ENCODE data around the gene PDSS2. TPM values are rescaled to one million over a fixed set of nuclear protein-coding genes. Genes with fewer than 3 reads are reported as not detected.

The PDSS2 gene
- total and polyA plus RNA-seq, 2 of the 4 experiments (the other 2 are of a cell fraction): 8.6 to 9.2 TPM

DNA sequence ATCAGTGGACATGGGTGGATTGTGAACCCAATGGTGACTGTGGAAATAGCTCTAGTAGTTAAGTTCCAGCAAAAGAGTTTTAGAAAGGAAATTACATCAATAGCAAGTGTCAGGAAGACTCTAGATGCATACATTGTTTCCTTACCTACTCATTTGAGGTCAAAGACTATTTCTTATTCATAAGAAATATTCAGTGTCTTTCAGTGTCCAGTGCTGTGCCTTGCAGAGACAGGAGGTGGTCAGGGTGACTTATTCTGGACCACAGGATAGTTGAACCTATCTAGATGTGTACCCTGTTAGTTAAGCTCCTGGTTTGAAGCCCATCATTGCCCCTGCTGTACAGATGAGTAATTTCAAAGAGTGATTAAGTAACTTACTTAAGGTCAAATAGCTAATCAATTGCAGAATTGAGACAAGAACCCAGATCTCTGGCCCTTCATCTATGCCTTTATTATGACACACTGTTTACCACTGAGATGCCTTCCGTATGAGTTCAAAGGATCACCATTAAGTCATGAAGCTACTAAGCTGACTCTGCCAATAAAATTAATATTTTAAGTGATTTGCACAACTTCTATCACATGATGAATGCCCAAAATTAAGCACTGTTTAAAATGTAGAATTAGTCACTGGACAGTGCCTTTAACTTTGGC, 136.1 kb downstream of the PDSS2 start:
- Histone ChIP-seq H2AK5ac (ENCODE audit: low read depth, low read length) (no peak overlapping the region), H2BK20ac (ENCODE audit: low read depth, low read length) (no peak overlapping the region), H2BK120ac (ENCODE audit: low read depth, low read length) (no peak overlapping the region), H3K4me2 (ENCODE audit: low read depth, low read length) (no peak overlapping the region), H3K56ac (ENCODE audit: extremely low read depth, insufficient read depth, low read length) (no peak overlapping the region), H3K14ac (replicated peaks; ENCODE audit: low read depth, low read length) (no peak overlapping the region), H3K23ac (ENCODE audit: low read depth, low read length) (no peak overlapping the region), H3K79me1 (ENCODE audit: low read depth in 1 of 2, low read length in 2 of 2) (no peaks in the 10 kb centered on the region; a peak in 1 of 4 replicates), H3K4ac (ENCODE audit: low read depth, low read length) (no peak overlapping the region), H3K18ac (ENCODE audit: low read depth, low read length) (no peak overlapping the region), H4K20me1 (ENCODE audit: insufficient read depth, low read length) (no peaks in the 10 kb centered on the region), H3K9me1 (ENCODE audit: insufficient read depth, low read length) (no peaks in the 10 kb centered on the region), H3K36me3 (ENCODE audit: control insufficient read depth, insufficient read depth, low read length) (no peaks in the 10 kb centered on the region), H3K4me1 (ENCODE audit: control insufficient read depth, insufficient read depth, low read length) (peaks cover 2% of the 10 kb centered on the region; the same call in 1 of the 2 replicates), H3K27me3 (ENCODE audit: control insufficient read depth, insufficient read depth, low read length) (no peaks in the 10 kb centered on the region), H4K91ac (ENCODE audit: insufficient read depth, low read depth, low read length) (no peak overlapping the region), H2AFZ (replicated peaks; ENCODE audit: low read length, poor library complexity) (no peak overlapping the region), H4K8ac (ENCODE audit: low read depth in 2 of 2, low read length in 2 of 2) (no peak overlapping the region), H3K4me3 (ENCODE audit: insufficient read depth, low read depth, low read length) (no peak overlapping the region), H3K9me3 (ENCODE audit: control insufficient read depth, insufficient read depth, low read length) (no peaks in the 10 kb centered on the region), H3K27ac (ENCODE audit: insufficient read depth, low read length) (no peak overlapping the region), H4K5ac (ENCODE audit: low read depth, low read length) (no peak overlapping the region), H2BK15ac (ENCODE audit: low read depth, low read length) (no peak overlapping the region), H2BK5ac (ENCODE audit: low read depth, low read length, poor library complexity, severe bottlenecking) (no peak overlapping the region), H2AK9ac (replicated peaks; ENCODE audit: low read depth, low read length, poor library complexity) (no peak overlapping the region), H3K9ac (ENCODE audit: low read depth, low read length) (no peak overlapping the region)
- in situ Hi-C loops (cut with MboI; ENCODE audit: low sequenced_read_pairs) (no loop called here), dilution Hi-C loops (cut with HindIII; ENCODE audit: low sequenced_read_pairs, unreplicated experiment) (no loop called here), intact Hi-C loops (cut with micrococcal nuclease) (loop anchor here (10.0 kb wide), 1 partner anchor 188 kb away; no protein-coding TSS in a partner anchor)
- no TSS peak for BruUV-seq (replicated peaks)
- TF ChIP-seq CEBPB (IDR thresholded peaks at IDR 0.05; ENCODE audit: low read depth, low read length) (peak; percentile 52), SMC3 (IDR thresholded peaks at IDR 0.05; ENCODE audit: low read depth, low read length) (no peak)
- DNase-seq: peak; percentile 66
- ChIA-PET POLR2A (ENCODE audit: unreplicated experiment) (no interaction called here), CTCF (no interaction called here)
- ATAC-seq (ENCODE audit: low read depth): peak; percentile 75
- no CpG with 5 or more reads among the region's 1 CpG for WGBS, 2 experiments (ENCODE audit: extremely low coverage in 2 of 2, insufficient read length in 1 of 2)

Measured in IMR-90 (cell line).